Coronary artery (tissue), 2 donors: ENCODE results near the gene ACR.

Experiments
- DNase-seq: peaks from one replicate; pipeline ENCODE4 v3.0.0-alpha.2; 2017; ENCODE audit warnings: low spot score
- H3K27ac ChIP-seq, 2 donors: fragments of 200-600 bp; sonication (generic); one replicate each; pipeline ENCODE4 v1.5.1; 2016 to 2019
- H3K4me3 ChIP-seq: fragments of 200-600 bp; sonication (generic); 2 replicates; pipeline ENCODE4 v1.5.1; 2016; ENCODE audit warnings: mild to moderate bottlenecking, moderate library complexity
- CTCF ChIP-seq: fragments of 200-600 bp; sonication (generic); IDR thresholded peaks from one replicate; pipeline ENCODE4 v1.5.1; 2019; ENCODE audit warnings: antibody characterized with exemption

ACR gene

DNA sequence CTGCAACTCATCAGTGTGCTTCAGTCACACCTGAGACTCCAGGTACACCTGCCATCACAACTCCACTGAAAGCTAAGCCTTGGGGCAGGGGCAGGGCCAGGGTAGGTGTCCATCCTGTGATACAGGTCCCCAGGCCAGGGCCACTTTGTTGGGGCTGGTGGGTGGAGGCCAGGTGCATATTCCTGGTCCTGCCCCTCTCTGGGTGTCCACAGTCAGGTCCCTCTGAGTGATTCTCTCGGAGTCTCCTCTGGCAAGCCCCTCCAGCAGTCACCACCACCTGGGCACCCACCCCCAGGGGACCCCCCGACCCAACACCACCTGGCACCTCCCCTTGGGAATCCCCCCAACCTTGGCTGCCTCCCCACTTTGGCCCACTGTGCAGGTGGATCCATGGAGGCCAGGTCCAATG is 9.5 kb upstream of the ACR start:
- no peak for DNase-seq
- Histone ChIP-seq H3K4me3 (no peak overlapping the region), H3K27ac (no peak overlapping the region)
- TF ChIP-seq CTCF = no peak

DNA sequence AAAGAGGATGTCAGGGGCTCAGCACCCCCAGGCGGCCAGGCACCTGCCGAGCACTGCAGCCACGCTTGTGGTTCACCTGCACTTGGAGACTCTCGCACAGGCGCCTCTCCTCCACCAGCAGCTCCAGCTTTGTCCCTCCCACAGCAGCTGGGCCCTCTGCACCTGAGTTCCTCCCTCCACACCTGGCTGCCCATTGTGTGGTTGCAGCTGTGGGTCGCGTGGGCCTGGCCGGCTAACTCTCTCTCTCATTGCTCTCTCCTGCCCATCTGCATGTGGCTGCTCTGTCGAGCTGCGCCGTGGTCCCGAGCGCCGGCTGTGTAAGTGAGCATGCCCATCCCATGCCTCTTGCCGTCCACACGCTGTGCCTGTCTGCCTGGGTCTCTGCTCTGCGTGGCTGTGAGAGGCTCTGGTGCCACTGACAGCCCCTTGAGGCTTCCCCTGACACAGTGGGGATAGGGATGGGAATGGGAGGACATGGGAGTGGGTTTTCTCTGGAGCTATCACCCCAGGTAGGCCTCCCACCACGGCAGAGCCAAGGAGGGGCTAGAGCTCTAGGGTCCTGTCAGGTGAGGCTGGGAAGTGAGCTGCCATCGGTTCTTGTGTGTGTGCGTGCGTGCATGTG is 8.5 kb upstream of the ACR start:
- TF ChIP-seq CTCF = no peak
- Histone ChIP-seq H3K4me3 (no peak overlapping the region), H3K27ac (no peak overlapping the region)
- no peak for DNase-seq

DNA sequence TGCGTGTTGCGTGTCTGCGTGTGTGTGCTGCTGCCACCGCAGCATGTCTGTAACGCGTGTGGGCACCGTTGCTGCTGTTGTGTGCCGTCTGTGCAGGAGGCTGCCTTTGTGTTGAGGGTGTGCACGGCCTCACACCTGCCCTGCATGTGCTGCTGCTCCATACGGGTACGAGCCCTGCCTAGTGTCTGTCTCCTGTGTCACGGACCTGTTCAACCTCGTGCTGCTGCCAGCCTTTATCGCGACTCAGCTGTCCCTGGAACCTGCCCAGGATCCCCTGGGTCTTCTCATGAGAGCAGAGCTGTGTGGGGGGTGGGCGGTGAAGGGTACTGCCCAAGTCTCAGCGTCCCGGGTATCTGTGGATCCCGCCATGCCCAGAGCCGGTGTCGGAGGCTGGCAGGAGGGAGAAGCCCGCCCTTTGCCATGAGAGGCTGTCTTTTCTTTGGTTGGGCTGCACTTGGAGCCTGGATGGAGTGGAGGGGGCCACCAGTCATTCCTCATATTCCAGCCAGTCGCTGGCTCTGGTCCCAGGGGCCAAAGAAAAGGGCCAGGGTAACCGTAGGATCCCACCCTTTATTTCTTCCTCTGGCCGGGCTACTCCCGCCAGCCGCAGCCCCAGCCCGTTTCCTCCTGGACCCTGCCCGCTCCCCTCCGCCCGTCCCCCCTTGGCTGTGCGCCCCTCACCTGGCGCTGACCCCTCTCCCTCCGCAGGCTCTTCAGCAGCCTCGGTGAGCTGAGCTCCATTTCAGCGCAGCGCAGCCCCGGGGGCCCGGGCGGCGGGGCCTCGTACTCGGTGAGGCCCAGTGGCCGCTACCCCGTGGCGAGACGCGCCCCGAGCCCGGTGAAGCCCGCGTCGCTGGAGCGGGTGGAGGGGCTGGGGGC is 7.8 kb upstream of the ACR start:
- H3K27ac ChIP-seq = no peak overlapping the region
- DNase-seq = no peak
- TF ChIP-seq CTCF = no peak
- no peak overlapping the region for H3K4me3 ChIP-seq

- no peak for DNase-seq
- Histone ChIP-seq H3K4me3 (peak overlapping the region; percentile 44), H3K27ac (no peak overlapping the region)
- no peak for TF ChIP-seq CTCF
Observed at GRCh38 chr22:50730941-50731661, 6.9 kb upstream of the ACR start.

GRCh38 chr22:50731811-50732624 is 6.0 kb upstream of the ACR start:
- Histone ChIP-seq H3K4me3 (peak overlapping the region; percentile 44), H3K27ac (no peak overlapping the region)
- no peak for DNase-seq
- TF ChIP-seq CTCF = peak; percentile 18

- Histone ChIP-seq H3K4me3 (no peak overlapping the region), H3K27ac (no peak overlapping the region)
- no peak for DNase-seq
- no peak for TF ChIP-seq CTCF
Observed at GRCh38 chr22:50732681-50733080, 5.3 kb upstream of the ACR start.
